ENCODE data around the gene VCL. TPM values are rescaled to one million over a fixed set of nuclear protein-coding genes. Genes with fewer than 3 reads are reported as not detected.

The VCL gene
- total RNA-seq, 2 donors from 2014 or later: 24.4 to 31.6 TPM

DNA sequence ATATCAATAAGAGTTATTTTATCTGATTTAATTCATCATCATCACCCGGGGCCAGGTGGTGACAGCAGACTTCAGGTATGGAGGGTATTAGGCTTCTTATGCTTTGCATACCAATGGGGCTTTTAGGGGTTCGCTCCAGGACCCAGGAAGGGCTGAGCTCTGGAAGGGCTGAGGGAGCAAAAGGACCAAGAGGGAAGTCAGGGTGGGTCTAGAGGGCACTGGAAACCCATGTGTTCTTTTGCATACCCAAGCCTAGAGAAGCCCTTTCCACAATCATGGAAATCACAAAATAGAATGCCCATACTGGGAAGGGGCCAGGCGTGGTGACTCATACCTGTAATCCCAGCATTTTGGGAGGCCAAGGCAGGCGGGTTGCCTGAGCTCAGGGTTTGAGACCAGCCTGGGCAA, 30.9 kb upstream of the VCL start:
- ATAC-seq: no peak
- H3K4me1 ChIP-seq: peaks cover 12% of the 10 kb centered on the region
- DNase-seq: no peak
- no peaks in the 10 kb centered on the region for H3K36me3 ChIP-seq (replicated peaks in 1 of 2; ENCODE audit: insufficient read depth in 1 of 2, low read depth in 2 of 2)
- no peaks in the 10 kb centered on the region for H3K9me3 ChIP-seq
- WGBS, 2 donors: 86 to 94% methylated on average over 4 of the region's 4 CpGs
- no peaks in the 10 kb centered on the region for H3K27me3 ChIP-seq
- no peak overlapping the region for H3K27ac ChIP-seq
- H3K4me3 ChIP-seq: no peak overlapping the region
- no peak for TF ChIP-seq POLR2A (IDR thresholded peaks at IDR 0.05)
- TF ChIP-seq, protein P1, sequence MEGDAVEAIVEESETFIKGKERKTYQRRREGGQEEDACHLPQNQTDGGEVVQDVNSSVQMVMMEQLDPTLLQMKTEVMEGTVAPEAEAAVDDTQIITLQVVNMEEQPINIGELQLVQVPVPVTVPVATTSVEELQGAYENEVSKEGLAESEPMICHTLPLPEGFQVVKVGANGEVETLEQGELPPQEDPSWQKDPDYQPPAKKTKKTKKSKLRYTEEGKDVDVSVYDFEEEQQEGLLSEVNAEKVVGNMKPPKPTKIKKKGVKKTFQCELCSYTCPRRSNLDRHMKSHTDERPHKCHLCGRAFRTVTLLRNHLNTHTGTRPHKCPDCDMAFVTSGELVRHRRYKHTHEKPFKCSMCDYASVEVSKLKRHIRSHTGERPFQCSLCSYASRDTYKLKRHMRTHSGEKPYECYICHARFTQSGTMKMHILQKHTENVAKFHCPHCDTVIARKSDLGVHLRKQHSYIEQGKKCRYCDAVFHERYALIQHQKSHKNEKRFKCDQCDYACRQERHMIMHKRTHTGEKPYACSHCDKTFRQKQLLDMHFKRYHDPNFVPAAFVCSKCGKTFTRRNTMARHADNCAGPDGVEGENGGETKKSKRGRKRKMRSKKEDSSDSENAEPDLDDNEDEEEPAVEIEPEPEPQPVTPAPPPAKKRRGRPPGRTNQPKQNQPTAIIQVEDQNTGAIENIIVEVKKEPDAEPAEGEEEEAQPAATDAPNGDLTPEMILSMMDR (IDR thresholded peaks at IDR 0.05): no peak
- intact Hi-C loops (cut with DNase I): no loop called here

DNA sequence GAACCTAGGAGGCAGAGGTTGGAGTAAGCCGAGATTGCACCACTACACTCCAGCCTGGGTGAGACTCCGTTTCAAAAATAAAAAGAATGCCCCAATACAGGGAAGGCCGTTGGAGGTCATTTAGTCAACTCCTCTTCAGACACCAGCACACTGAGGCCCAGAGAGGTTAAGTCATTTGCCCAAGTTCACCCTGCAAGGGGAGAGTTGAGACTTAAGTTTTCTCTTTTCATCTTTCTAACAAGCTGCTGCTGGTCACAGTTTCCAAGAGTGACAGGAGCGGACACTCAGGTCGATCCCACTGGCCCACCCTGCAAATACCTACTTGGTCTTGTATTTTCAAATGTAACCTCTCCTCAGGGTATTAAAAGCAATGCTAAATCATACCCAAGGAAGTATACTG, 30.4 kb upstream of the VCL start:
- TF ChIP-seq, protein P1 (IDR thresholded peaks at IDR 0.05): no peak
- no peak for TF ChIP-seq POLR2A (IDR thresholded peaks at IDR 0.05)
- no peaks in the 10 kb centered on the region for H3K9me3 ChIP-seq
- peaks cover 12% of the 10 kb centered on the region for H3K4me1 ChIP-seq
- H3K4me3 ChIP-seq: no peak overlapping the region
- WGBS, 2 donors: 80 to 82% methylated on average over 5 of the region's 5 CpGs
- H3K27ac ChIP-seq: no peak overlapping the region
- no peaks in the 10 kb centered on the region for H3K27me3 ChIP-seq
- ATAC-seq (no peak), DNase-seq (no peak)
- intact Hi-C loops (cut with DNase I): no loop called here
- H3K36me3 ChIP-seq (replicated peaks in 1 of 2; ENCODE audit: insufficient read depth in 1 of 2, low read depth in 2 of 2): no peaks in the 10 kb centered on the region

DNA sequence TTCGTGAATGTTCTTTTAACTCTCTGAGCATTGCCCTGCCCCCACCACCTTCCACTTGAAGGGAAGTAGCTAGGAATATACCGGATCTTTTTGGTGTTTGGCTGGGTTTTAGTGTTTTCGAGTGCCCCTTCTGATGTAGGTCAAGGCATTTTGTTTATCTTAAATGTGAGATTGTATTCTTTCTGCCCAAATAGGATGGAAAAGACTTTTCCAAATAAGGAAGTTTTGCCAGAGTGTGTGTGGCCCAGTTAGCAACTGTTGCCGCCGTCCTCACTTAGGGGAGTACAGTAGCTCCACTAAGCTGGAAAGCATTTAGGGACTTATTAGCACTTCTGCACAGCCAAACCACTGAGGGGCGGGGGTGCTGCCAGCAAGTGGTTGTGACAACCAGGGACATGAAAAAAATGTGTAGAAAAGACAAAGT, 29.8 kb upstream of the VCL start:
- DNase-seq (no peak), ATAC-seq (no peak)
- Histone ChIP-seq H3K27ac (no peak overlapping the region), H3K4me3 (no peak overlapping the region), H3K27me3 (no peaks in the 10 kb centered on the region), H3K36me3 (replicated peaks in 1 of 2; ENCODE audit: insufficient read depth in 1 of 2, low read depth in 2 of 2) (no peaks in the 10 kb centered on the region), H3K4me1 (peaks cover 12% of the 10 kb centered on the region), H3K9me3 (no peaks in the 10 kb centered on the region)
- WGBS, 2 donors: 75 to 84% methylated on average over 6 of the region's 6 CpGs
- intact Hi-C loops (cut with DNase I): no loop called here
- TF ChIP-seq POLR2A (IDR thresholded peaks at IDR 0.05): no peak
- TF ChIP-seq, protein P1 (IDR thresholded peaks at IDR 0.05): no peak

DNA sequence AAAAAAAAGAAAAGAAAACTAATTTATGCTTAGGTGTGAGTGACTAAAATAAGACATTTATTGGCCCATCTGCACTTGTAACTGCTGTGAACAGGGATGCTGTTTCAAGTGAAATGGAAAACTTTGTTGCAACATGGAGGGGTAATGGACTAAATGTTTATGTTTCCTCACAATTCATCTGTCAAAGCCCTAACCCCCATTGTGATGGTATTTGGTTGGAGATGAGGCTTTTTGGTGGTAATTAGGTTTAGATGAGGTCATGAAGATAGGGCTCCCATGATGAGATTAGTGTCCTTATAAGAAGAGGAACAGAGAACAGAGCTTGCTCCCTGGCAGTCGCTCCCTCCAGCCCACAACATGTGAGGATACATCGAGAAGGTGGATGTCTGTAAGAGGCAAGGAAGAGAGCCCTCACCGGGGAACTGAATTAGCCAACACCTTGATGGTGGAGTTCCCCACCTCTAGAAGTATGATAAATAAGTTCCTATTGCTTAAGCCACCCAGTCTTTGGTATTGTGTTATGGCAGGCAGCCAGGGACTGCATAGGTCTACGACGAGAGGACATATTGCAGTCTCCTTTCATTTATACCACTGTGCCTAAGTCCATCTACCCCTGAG, 28.6 kb upstream of the VCL start:
- intact Hi-C loops (cut with DNase I): no loop called here
- WGBS, 2 donors: 69 to 81% methylated on average over 5 of the region's 5 CpGs
- Histone ChIP-seq H3K36me3 (replicated peaks in 1 of 2; ENCODE audit: insufficient read depth in 1 of 2, low read depth in 2 of 2) (no peaks in the 10 kb centered on the region), H3K27ac (no peak overlapping the region), H3K9me3 (no peaks in the 10 kb centered on the region), H3K4me3 (no peak overlapping the region), H3K27me3 (no peaks in the 10 kb centered on the region), H3K4me1 (peaks cover 12% of the 10 kb centered on the region)
- ATAC-seq (no peak), DNase-seq (no peak)
- TF ChIP-seq POLR2A (IDR thresholded peaks at IDR 0.05): no peak
- TF ChIP-seq, protein P1 (IDR thresholded peaks at IDR 0.05): no peak

DNA sequence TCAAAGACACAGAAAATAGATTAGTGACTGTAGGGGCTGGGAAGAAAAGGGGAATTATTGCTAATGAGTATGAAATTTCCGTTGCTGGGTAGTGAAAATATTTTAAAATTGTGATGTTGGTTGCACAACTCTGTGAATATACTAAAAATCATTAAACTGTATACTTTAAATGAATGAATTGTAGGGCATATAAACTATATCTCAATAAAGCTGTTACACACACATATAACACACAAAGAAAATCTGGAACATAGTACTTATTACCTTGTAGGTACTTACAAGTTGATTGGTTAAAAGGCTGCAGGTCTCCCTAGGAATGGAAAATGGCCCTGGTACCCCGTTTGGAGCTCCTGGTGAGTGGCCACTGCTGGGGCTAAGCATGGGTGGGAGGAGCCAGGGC, 27.1 kb upstream of the VCL start:
- no peak for ATAC-seq
- 80 to 83% methylated on average over 2 of the region's 2 CpGs for WGBS, 2 donors
- TF ChIP-seq, protein P1 (IDR thresholded peaks at IDR 0.05): no peak
- TF ChIP-seq POLR2A (IDR thresholded peaks at IDR 0.05): no peak

More for the DNA sequence above, 27.1 kb upstream of the VCL start:
- H3K4me1 ChIP-seq: peaks cover 10% of the 10 kb centered on the region
- no peaks in the 10 kb centered on the region for H3K9me3 ChIP-seq
- H3K4me3 ChIP-seq: no peak overlapping the region
- intact Hi-C loops (cut with DNase I): no loop called here
- H3K27ac ChIP-seq: no peak overlapping the region
- no peak for DNase-seq
- H3K36me3 ChIP-seq (replicated peaks in 1 of 2; ENCODE audit: insufficient read depth in 1 of 2, low read depth in 2 of 2): no peaks in the 10 kb centered on the region
- no peaks in the 10 kb centered on the region for H3K27me3 ChIP-seq
